Cardiac muscle cell (in vitro differentiated cells and primary cell): ENCODE measurements around the gene PEX14. TPM values are rescaled to one million over a fixed set of nuclear protein-coding genes. Genes with fewer than 3 reads are reported as not detected.

Experiments used
- DNase-seq, 2 donors: peaks; one replicate each; pipeline versions ENCODE4 v3.0.0 to v3.0.0-alpha.2; 2010 to 2017; ENCODE audit warnings: low read depth in 1 of 2, low spot score in 1 of 2
- H3K27ac ChIP-seq: fragments of 200-600 bp; sonication (generic); 2 replicates; pipeline ENCODE4 v1.5.1; 2016
- H3K27me3 ChIP-seq: fragments of 200-600 bp; sonication (generic); 2 replicates; pipeline ENCODE4 v1.6.0; 2016; ENCODE audit warnings: control low read depth
- H3K36me3 ChIP-seq: fragments of 200-600 bp; sonication (generic); 2 replicates; pipeline ENCODE4 v1.5.1; 2016; ENCODE audit warnings: control low read depth
- H3K4me1 ChIP-seq: fragments of 200-600 bp; sonication (generic); 2 replicates; pipeline ENCODE4 v1.8.1; 2017; ENCODE audit warnings: low read depth, mild to moderate bottlenecking, mixed run types
- H3K4me3 ChIP-seq: fragments of 200-600 bp; sonication (generic); 2 replicates; pipeline ENCODE4 v1.5.1; 2016; ENCODE audit warnings: mild to moderate bottlenecking
- H3K9me3 ChIP-seq: fragments of 200-600 bp; sonication (generic); 2 replicates; pipeline ENCODE4 v1.5.1; 2017; ENCODE audit warnings: low read depth, mild to moderate bottlenecking, control low read depth
- polyA plus RNA-seq: library from polyadenylated mRNA; unstranded; fragments of >200 nt; fragmentation: Nextera tagmentation; extraction: Ambion mirVana; gene quantifications from 2 replicates; pipeline ENCODE4 v1.2.1, GENCODE V29; 2016
- total RNA-seq: library from RNA; depleted of rRNA; stranded (reverse); fragments of >200 nt; gene quantifications from 2 replicates; pipeline ENCODE4 v1.2.3, GENCODE V29; 2016
- TF ChIP-seq, protein P1 (sequence below): IDR thresholded peaks from 2 replicates; pipeline ENCODE4 v1.5.1; 2012; ENCODE audit warnings: low read depth, mild to moderate bottlenecking, low read length

The PEX14 gene
- total and polyA plus RNA-seq, 2 experiments from 2014 or later = 25.0 to 32.1 TPM

DNA sequence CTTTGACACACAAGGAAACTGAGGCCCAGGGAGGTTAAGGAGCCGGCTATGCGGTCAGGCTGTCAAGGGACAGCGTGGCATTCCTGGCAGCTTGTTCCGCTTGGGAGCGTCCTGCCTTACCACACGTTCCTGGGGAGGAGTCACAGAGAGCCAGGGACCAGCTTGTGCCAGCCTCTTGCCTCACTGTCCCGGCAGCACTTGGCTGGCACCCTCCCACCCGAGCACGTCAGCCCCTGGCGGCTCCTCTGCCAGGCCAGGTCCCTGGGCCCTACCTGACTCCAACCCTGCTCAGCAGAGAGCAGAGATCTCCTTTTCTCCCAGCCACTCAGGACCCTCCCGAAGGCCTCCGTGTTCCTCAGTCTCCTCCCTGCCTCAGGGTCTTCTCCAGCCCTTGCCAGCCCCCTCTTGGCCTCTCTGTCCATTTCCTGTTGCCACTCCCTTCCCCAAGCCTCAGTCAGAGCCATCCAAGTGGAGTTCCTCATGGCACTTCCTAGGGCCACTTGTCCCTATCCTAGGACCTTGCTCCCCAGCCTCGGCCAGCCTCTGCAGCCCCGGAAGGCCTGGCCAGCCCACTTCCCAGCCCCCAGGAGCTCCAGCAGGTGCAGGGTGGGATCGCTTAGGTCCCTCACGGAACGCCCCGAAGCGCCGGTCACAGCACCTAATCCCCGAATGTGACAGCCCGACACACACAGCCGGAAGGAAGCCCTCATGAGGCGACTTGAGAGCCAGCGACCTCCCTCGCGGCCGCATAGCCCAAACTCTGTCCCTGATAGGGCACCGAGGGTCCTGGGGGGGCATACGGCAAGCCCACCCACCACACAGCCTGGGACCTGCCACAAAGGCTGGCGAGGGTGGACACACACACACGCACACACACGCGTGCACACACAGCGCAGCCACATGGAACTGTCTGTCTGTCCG lies 191.4 kb downstream of the PEX14 start:
- Histone ChIP-seq H3K36me3 (peaks cover 6% of the 10 kb centered on the region), H3K4me1 (peaks cover 50% of the 10 kb centered on the region), H3K27me3 (no peaks in the 10 kb centered on the region), H3K27ac (peak overlapping the region; percentile 94), H3K9me3 (no peaks in the 10 kb centered on the region), H3K4me3 (no peak overlapping the region)
- TF ChIP-seq, protein P1, sequence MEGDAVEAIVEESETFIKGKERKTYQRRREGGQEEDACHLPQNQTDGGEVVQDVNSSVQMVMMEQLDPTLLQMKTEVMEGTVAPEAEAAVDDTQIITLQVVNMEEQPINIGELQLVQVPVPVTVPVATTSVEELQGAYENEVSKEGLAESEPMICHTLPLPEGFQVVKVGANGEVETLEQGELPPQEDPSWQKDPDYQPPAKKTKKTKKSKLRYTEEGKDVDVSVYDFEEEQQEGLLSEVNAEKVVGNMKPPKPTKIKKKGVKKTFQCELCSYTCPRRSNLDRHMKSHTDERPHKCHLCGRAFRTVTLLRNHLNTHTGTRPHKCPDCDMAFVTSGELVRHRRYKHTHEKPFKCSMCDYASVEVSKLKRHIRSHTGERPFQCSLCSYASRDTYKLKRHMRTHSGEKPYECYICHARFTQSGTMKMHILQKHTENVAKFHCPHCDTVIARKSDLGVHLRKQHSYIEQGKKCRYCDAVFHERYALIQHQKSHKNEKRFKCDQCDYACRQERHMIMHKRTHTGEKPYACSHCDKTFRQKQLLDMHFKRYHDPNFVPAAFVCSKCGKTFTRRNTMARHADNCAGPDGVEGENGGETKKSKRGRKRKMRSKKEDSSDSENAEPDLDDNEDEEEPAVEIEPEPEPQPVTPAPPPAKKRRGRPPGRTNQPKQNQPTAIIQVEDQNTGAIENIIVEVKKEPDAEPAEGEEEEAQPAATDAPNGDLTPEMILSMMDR = no peak
- DNase-seq = no peak

DNA sequence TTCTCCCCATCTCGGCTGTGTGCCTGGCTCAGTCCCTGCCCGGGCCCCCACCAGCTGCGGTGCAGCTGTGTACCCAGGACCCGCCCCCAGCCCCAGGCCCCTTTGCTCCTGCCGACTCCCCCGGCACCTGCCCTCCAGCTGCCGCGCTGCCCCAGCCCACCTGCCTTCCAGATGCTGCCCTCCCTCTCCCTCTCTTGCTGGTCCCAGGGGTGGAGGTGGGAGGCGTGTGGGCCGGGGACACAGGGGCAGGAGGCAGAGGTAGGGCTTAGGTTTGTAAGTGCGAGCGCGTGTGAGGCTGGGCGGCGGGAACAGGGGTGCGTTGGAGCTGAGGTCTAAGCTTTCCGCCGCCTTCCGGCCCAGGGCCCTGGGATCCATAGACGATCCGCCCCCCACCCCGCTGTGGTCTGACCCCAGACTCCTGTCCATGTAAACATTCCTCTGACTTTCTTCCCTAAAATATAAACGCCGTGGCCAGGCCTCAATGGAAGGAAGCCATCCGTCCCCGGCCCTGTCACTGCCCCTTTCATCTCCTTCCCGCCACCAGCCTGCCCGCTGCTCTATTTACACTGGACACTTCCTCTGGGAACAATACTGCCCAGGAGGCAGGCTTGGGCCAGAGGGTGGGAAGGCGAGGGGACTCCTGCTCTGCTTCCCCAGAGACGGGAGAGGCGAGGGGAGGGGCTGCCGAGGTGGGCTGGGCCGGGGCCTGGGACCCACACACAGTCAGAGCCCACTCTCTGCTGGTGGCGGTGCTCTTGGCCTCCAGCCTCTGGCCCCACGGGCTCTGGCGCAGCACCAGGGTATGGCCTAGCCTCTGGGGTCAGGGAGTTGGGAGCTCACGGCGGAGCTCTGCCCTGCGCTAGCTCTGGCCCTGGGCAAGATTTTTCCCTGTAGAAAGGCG lies 193.4 kb downstream of the PEX14 start:
- Histone ChIP-seq H3K36me3 (peaks cover 6% of the 10 kb centered on the region), H3K4me3 (no peak overlapping the region), H3K27me3 (no peaks in the 10 kb centered on the region), H3K9me3 (no peaks in the 10 kb centered on the region), H3K27ac (peak overlapping the region; percentile 94), H3K4me1 (peaks cover 55% of the 10 kb centered on the region)
- TF ChIP-seq, protein P1 = no peak
- DNase-seq = no peak

DNA sequence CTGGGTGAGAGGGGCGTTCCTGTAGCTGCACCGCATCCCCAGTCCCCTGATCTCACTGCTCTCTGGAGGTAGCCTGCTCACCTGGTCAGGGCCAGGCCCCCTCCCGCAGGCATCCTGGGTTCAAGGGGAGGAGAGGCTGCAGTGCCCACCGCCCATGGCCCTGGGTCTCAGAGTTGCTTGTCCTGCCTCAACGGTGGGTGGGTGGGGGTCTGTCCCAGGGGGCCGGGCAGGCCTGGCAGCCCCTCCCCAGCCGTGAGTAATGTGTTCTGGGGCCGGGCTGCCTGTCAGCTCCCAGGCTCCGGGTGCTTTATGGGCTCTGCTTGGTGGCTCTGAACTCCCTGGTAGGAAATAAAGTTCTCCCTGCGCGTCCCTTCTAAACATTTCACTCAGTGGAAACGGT lies 194.8 kb downstream of the PEX14 start:
- TF ChIP-seq, protein P1 = no peak
- no peaks in the 10 kb centered on the region for H3K9me3 ChIP-seq
- peaks cover 45% of the 10 kb centered on the region for H3K4me1 ChIP-seq
- H3K27ac ChIP-seq = peak overlapping the region; percentile 94
- DNase-seq = no peak
- H3K27me3 ChIP-seq = no peaks in the 10 kb centered on the region
- H3K4me3 ChIP-seq = no peak overlapping the region
- peaks cover 4% of the 10 kb centered on the region for H3K36me3 ChIP-seq

DNA sequence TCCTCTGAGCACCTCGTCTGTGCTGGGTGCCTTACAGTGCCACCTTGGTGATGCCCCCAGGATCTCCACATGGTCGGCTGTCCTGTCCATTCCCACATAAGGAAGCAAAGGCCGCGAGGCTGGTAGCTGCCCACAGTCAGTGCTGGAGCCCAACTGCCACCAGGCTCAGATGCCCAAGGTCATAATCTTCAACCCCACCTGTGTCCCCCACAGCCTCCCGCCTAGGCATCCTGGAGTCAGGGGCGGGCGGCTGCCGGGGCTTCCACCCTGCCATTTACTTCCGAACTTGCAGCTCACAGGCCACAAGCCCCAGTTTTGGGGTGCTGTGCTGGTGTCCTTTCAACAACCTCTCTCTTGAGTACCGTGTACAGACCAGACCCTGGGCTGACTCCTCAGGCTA lies 195.4 kb downstream of the PEX14 start:
- Histone ChIP-seq H3K4me3 (no peak overlapping the region), H3K27ac (peak overlapping the region; percentile 94), H3K27me3 (no peaks in the 10 kb centered on the region), H3K36me3 (no peaks in the 10 kb centered on the region), H3K4me1 (peaks cover 41% of the 10 kb centered on the region), H3K9me3 (no peaks in the 10 kb centered on the region)
- DNase-seq = no peak
- TF ChIP-seq, protein P1 = no peak

DNA sequence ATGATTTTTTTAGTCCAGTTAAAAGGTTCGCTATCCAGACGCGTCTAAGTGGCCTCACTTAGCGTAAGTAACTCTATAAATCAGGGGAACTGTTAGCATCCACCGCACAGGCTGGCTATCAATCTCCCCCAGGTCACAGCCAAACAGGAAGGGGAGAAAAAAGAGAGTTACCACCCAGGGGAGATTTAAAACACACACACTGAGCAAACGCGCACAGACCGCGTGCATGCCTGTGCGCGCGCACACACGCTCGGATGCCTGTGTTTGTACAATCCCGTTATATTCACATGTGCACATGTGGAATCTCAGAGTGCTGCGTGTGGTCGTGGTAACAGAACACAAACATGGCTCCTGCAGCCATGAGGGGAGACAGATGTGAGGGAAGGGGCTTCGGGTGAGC lies 196.3 kb downstream of the PEX14 start:
- DNase-seq = no peak
- H3K27me3 ChIP-seq = no peaks in the 10 kb centered on the region
- no peaks in the 10 kb centered on the region for H3K9me3 ChIP-seq
- H3K27ac ChIP-seq = peak overlapping the region; percentile 14
- H3K36me3 ChIP-seq = no peaks in the 10 kb centered on the region
- TF ChIP-seq, protein P1 = no peak
- H3K4me3 ChIP-seq = no peak overlapping the region
- peaks cover 41% of the 10 kb centered on the region for H3K4me1 ChIP-seq
